WTC11 (cell line): ENCODE data around the gene SUSD4. TPM values are rescaled to one million over a fixed set of nuclear protein-coding genes. Genes with fewer than 3 reads are reported as not detected.
A peak's percentile ranks its signal among the peaks of the same experiment; 100 is the strongest.
"Not testable (repeated sequence)": the region's sequence is repeated elsewhere in the genome, so short reads cannot be mapped to it uniquely, and the experiment has no call there.

Source experiments
- ATAC-seq: fragments of 200-7000 bp; cut with Tn5 transposase; 2 replicates; pipeline ENCODE4 v1.10.0; 2021; ENCODE audit warnings: mild to moderate bottlenecking, moderate library complexity
- CTCF ChIA-PET: fragments of 300-600 bp; sonication (Branson Sonifier 250); formaldehyde crosslinking; loops from one replicate; lab custom pipeline; 2021; ENCODE audit warnings: antibody characterized with exemption; lab: Charles Lee
- POLR2A ChIA-PET: fragments of 350-600 bp; sonication (Branson Sonifier 250); formaldehyde crosslinking; loops from one replicate; lab custom pipeline; 2021; ENCODE audit warnings: antibody characterized with exemption; lab: Charles Lee
- DNase-seq: peaks from one replicate; pipeline ENCODE4 v3.0.0; 2021; ENCODE audit warnings: low spot score
- H3K27ac Mint-ChIP-seq: 2 replicates; pipeline ENCODE4 v1.8.0; 2021; ENCODE audit warnings: mixed read lengths
- H3K27me3 Mint-ChIP-seq: 2 replicates; pipeline ENCODE4 v1.8.0; 2021; ENCODE audit warnings: low read depth, mild to moderate bottlenecking, moderate library complexity, mixed read lengths
- H3K36me3 Mint-ChIP-seq: 2 replicates; pipeline ENCODE4 v1.8.0; 2021; ENCODE audit warnings: mixed read lengths
- H3K4me1 Mint-ChIP-seq: 2 replicates; pipeline ENCODE4 v1.8.0; 2022; ENCODE audit warnings: mixed read lengths
- H3K4me3 Mint-ChIP-seq: 2 replicates; pipeline ENCODE4 v1.8.0; 2021; ENCODE audit warnings: mild to moderate bottlenecking, moderate library complexity, mixed read lengths
- H3K9me3 Mint-ChIP-seq: 2 replicates; pipeline ENCODE4 v1.8.0; 2021; ENCODE audit warnings: mixed read lengths
- CBFB ChIP-seq: sonication (generic); formaldehyde crosslinking; IDR thresholded peaks from 2 replicates; pipeline ENCODE4 v1.8.1; 2022; ENCODE audit warnings: mild to moderate bottlenecking, low read depth, missing genetic modification reagents
- IRF2 ChIP-seq: sonication (generic); formaldehyde crosslinking; IDR thresholded peaks from 2 replicates; pipeline ENCODE4 v1.8.0; 2022; ENCODE audit warnings: low read depth, missing genetic modification reagents, borderline replicate concordance
- JUN ChIP-seq: sonication (generic); formaldehyde crosslinking; IDR thresholded peaks from 2 replicates; pipeline ENCODE4 v1.8.0; 2023; ENCODE audit warnings: mild to moderate bottlenecking, missing genetic modification reagents
- KAT7 ChIP-seq: sonication (generic); formaldehyde crosslinking; IDR thresholded peaks from 2 replicates; pipeline ENCODE4 v1.8.1; 2023; ENCODE audit warnings: missing genetic modification reagents, mild to moderate bottlenecking, borderline replicate concordance
- NR1H2 ChIP-seq: sonication (generic); formaldehyde crosslinking; IDR thresholded peaks from 2 replicates; pipeline ENCODE4 v1.9.0; 2021; ENCODE audit warnings: mild to moderate bottlenecking, moderate library complexity, missing genetic modification reagents
- RORB ChIP-seq: fragments of 250-450 bp; sonication (Bioruptor Pico); IDR thresholded peaks from 2 replicates; pipeline ENCODE4 v1.9.0; 2021; ENCODE audit warnings: mild to moderate bottlenecking
- SMAD4 ChIP-seq: sonication (generic); formaldehyde crosslinking; IDR thresholded peaks from 2 replicates; pipeline ENCODE4 v1.8.0; 2022; ENCODE audit warnings: mild to moderate bottlenecking, missing genetic modification reagents
- TEAD4 ChIP-seq: sonication (generic); formaldehyde crosslinking; IDR thresholded peaks from 2 replicates; pipeline ENCODE4 v1.8.0; 2022; ENCODE audit warnings: mild to moderate bottlenecking, missing genetic modification reagents
- TP53 ChIP-seq: sonication (generic); formaldehyde crosslinking; IDR thresholded peaks from 2 replicates; pipeline ENCODE4 v1.8.1; 2023; ENCODE audit warnings: mild to moderate bottlenecking, missing genetic modification reagents
- ZNF317 ChIP-seq: sonication (generic); formaldehyde crosslinking; IDR thresholded peaks from 2 replicates; pipeline ENCODE4 v1.8.1; 2023; ENCODE audit warnings: low read depth, mild to moderate bottlenecking, moderate library complexity, missing genetic modification reagents, borderline replicate concordance
- total RNA-seq: library from RNA; stranded (reverse); gene quantifications from 3 replicates; pipeline ENCODE4 v1.2.3, GENCODE V29; 2021
- TF ChIP-seq, protein P1 (sequence below): sonication (generic); formaldehyde crosslinking; IDR thresholded peaks from 2 replicates; pipeline ENCODE4 v1.8.0; 2022; ENCODE audit warnings: mild to moderate bottlenecking, missing genetic modification reagents
- TF ChIP-seq, protein P2 (sequence below): sonication (generic); formaldehyde crosslinking; IDR thresholded peaks from 2 replicates; pipeline ENCODE4 v1.8.0; 2023; ENCODE audit warnings: missing genetic modification reagents
- TF ChIP-seq, protein P3 (sequence below): sonication (generic); formaldehyde crosslinking; IDR thresholded peaks from 2 replicates; pipeline ENCODE4 v1.8.1; 2022; ENCODE audit warnings: low read depth, mild to moderate bottlenecking, moderate library complexity, missing genetic modification reagents, borderline replicate concordance
- TF ChIP-seq, protein P4 (sequence below): sonication (generic); formaldehyde crosslinking; IDR thresholded peaks from 2 replicates; pipeline ENCODE4 v1.8.1; 2023; ENCODE audit warnings: mild to moderate bottlenecking, moderate library complexity, missing genetic modification reagents
- TF ChIP-seq, protein P5 (sequence below): fragments of 250-450 bp; sonication (Bioruptor Pico); IDR thresholded peaks from 2 replicates; pipeline ENCODE4 v2.1.2; 2022; ENCODE audit warnings: mild to moderate bottlenecking, moderate library complexity
- TF ChIP-seq, protein P6 (sequence below): sonication (generic); formaldehyde crosslinking; IDR thresholded peaks from 2 replicates; pipeline ENCODE4 v1.8.1; 2023; ENCODE audit warnings: mild to moderate bottlenecking, missing genetic modification reagents
- TF ChIP-seq, protein P7 (sequence below): sonication (generic); formaldehyde crosslinking; conservative IDR thresholded peaks from 2 replicates; pipeline ENCODE4 v1.8.1; 2022; ENCODE audit warnings: mild to moderate bottlenecking, missing genetic modification reagents

The SUSD4 gene
- total RNA-seq, 1 experiment from 2014 or later: 1.8 TPM

DNA sequence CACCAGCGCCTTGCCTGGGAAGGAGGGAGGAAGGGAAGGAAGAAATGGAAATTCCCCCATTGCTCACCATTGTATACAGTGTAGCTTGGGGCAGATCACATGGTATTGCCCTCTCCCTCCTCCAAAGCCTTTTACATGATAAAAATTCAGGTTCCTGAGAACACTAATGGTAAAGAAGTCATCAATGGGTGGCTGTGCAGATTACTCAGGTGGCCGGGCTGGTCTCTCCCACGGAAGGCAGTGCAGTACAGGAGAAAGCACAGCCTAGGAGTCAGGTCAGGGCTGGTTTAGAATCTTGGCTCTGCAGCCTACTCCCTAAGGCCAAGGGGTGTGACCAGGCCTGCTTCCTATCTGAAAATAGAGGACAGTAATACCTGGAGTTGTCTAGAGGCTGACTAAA lies 107.9 kb downstream of the SUSD4 start:
- H3K9me3 Mint-ChIP-seq: peaks cover 3% of the 10 kb centered on the region
- TF ChIP-seq NR1H2 (no peak), CBFB (CRISPR knock-in tag) (no peak), RORB (CRISPR knock-in tag) (no peak), TP53 (CRISPR knock-in tag) (no peak), ZNF317 (CRISPR knock-in tag) (no peak), JUN (CRISPR knock-in tag) (no peak), IRF2 (CRISPR knock-in tag) (no peak), SMAD4 (CRISPR knock-in tag) (no peak), TEAD4 (no peak)
- TF ChIP-seq, protein P1, sequence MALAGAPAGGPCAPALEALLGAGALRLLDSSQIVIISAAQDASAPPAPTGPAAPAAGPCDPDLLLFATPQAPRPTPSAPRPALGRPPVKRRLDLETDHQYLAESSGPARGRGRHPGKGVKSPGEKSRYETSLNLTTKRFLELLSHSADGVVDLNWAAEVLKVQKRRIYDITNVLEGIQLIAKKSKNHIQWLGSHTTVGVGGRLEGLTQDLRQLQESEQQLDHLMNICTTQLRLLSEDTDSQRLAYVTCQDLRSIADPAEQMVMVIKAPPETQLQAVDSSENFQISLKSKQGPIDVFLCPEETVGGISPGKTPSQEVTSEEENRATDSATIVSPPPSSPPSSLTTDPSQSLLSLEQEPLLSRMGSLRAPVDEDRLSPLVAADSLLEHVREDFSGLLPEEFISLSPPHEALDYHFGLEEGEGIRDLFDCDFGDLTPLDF: no peak
- TF ChIP-seq, protein P2, sequence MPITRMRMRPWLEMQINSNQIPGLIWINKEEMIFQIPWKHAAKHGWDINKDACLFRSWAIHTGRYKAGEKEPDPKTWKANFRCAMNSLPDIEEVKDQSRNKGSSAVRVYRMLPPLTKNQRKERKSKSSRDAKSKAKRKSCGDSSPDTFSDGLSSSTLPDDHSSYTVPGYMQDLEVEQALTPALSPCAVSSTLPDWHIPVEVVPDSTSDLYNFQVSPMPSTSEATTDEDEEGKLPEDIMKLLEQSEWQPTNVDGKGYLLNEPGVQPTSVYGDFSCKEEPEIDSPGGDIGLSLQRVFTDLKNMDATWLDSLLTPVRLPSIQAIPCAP (CRISPR knock-in tag): no peak
- TF ChIP-seq, protein P3, sequence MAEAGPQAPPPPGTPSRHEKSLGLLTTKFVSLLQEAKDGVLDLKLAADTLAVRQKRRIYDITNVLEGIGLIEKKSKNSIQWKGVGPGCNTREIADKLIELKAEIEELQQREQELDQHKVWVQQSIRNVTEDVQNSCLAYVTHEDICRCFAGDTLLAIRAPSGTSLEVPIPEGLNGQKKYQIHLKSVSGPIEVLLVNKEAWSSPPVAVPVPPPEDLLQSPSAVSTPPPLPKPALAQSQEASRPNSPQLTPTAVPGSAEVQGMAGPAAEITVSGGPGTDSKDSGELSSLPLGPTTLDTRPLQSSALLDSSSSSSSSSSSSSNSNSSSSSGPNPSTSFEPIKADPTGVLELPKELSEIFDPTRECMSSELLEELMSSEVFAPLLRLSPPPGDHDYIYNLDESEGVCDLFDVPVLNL (CRISPR knock-in tag): no peak
- TF ChIP-seq, protein P4, sequence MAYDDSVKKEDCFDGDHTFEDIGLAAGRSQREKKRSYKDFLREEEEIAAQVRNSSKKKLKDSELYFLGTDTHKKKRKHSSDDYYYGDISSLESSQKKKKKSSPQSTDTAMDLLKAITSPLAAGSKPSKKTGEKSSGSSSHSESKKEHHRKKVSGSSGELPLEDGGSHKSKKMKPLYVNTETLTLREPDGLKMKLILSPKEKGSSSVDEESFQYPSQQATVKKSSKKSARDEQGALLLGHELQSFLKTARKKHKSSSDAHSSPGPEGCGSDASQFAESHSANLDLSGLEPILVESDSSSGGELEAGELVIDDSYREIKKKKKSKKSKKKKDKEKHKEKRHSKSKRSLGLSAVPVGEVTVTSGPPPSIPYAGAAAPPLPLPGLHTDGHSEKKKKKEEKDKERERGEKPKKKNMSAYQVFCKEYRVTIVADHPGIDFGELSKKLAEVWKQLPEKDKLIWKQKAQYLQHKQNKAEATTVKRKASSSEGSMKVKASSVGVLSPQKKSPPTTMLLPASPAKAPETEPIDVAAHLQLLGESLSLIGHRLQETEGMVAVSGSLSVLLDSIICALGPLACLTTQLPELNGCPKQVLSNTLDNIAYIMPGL (CRISPR knock-in tag): no peak
- TF ChIP-seq, protein P5, sequence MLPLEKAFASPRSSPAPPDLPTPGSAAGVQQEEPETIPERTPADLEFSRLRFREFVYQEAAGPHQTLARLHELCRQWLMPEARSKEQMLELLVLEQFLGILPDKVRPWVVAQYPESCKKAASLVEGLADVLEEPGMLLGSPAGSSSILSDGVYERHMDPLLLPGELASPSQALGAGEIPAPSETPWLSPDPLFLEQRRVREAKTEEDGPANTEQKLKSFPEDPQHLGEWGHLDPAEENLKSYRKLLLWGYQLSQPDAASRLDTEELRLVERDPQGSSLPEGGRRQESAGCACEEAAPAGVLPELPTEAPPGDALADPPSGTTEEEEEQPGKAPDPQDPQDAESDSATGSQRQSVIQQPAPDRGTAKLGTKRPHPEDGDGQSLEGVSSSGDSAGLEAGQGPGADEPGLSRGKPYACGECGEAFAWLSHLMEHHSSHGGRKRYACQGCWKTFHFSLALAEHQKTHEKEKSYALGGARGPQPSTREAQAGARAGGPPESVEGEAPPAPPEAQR (CRISPR knock-in tag): no peak
- no peak overlapping the region for H3K4me3 Mint-ChIP-seq
- DNase-seq: no peak
- peaks cover 9% of the 10 kb centered on the region for H3K4me1 Mint-ChIP-seq
- peak; percentile 43 for ATAC-seq
- H3K27ac Mint-ChIP-seq: no peak overlapping the region
- H3K36me3 Mint-ChIP-seq: no peaks in the 10 kb centered on the region
- H3K27me3 Mint-ChIP-seq: no peaks in the 10 kb centered on the region
- ChIA-PET CTCF (interaction anchor here (0.5 to 1.9 kb wide), 2 partner anchors 287 to 301 kb away, joined by 3 to 4 read pairs; no protein-coding TSS in a partner anchor), POLR2A (no interaction called here)

DNA sequence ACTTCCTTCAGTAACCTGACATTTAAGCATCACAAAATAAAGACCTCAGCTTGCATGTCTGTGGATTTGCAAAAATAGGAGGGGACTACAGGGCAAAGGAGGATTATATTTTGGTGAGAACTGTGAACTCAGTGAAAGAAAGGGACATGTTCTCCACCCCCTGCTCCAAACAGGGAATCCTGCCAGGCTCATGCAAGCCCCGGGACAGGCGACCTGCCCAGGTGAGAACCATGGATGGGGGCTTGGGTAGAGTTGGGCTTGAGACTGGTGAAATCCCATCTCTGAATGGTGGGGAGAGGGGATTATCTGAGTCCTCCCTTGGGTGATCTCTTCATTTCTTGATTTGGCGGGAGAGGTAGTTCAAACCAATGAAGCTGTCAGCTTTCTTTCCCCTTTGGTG lies 110.1 kb downstream of the SUSD4 start:
- Mint-ChIP-seq H3K4me3 (no peak overlapping the region), H3K27ac (no peak overlapping the region), H3K27me3 (no peaks in the 10 kb centered on the region), H3K36me3 (no peaks in the 10 kb centered on the region), H3K4me1 (peaks cover 9% of the 10 kb centered on the region), H3K9me3 (peaks cover 4% of the 10 kb centered on the region)
- DNase-seq (no peak), ATAC-seq (no peak)
- POLR2A ChIA-PET: no interaction called here
- TF ChIP-seq KAT7 (CRISPR knock-in tag) (no peak), SMAD4 (CRISPR knock-in tag) (no peak)
- TF ChIP-seq, protein P6, sequence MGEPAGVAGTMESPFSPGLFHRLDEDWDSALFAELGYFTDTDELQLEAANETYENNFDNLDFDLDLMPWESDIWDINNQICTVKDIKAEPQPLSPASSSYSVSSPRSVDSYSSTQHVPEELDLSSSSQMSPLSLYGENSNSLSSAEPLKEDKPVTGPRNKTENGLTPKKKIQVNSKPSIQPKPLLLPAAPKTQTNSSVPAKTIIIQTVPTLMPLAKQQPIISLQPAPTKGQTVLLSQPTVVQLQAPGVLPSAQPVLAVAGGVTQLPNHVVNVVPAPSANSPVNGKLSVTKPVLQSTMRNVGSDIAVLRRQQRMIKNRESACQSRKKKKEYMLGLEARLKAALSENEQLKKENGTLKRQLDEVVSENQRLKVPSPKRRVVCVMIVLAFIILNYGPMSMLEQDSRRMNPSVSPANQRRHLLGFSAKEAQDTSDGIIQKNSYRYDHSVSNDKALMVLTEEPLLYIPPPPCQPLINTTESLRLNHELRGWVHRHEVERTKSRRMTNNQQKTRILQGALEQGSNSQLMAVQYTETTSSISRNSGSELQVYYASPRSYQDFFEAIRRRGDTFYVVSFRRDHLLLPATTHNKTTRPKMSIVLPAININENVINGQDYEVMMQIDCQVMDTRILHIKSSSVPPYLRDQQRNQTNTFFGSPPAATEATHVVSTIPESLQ (CRISPR knock-in tag): no peak
- TF ChIP-seq, protein P7, sequence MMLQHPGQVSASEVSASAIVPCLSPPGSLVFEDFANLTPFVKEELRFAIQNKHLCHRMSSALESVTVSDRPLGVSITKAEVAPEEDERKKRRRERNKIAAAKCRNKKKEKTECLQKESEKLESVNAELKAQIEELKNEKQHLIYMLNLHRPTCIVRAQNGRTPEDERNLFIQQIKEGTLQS: no peak
- CTCF ChIA-PET: interaction anchor here (0.5 kb wide), 1 partner anchor 118 kb away, joined by 3 read pairs; no protein-coding TSS in a partner anchor

DNA sequence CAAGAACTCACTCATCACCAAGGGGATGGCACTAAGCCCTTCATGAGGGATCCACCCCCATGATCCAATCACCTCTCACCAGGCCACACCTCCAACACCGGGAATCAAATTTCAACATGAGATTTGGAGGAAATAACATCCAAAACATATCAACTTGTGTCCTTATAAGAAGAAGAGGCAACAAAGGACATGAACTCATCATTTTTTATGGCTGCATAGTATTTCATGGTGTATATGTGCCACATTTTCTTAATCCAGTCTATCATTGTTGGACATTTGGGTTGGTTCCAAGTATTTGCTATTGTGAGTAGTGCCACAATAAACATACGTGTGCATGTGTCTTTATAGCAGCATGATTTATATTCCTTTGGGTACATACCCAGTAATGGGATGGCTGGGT lies 112.6 kb downstream of the SUSD4 start:
- H3K4me1 Mint-ChIP-seq, H3K4me3 Mint-ChIP-seq, POLR2A ChIA-PET, H3K27ac Mint-ChIP-seq, H3K9me3 Mint-ChIP-seq, H3K27me3 Mint-ChIP-seq, DNase-seq, H3K36me3 Mint-ChIP-seq, ATAC-seq: not testable (repeated sequence)
- CTCF ChIA-PET: interaction anchor here (0.9 kb wide), 1 partner anchor 118 kb away, joined by 5 read pairs; no protein-coding TSS in a partner anchor
